GM23248 (cell line): ENCODE data around the gene PRLR.

Experiments
- EZH2 ChIP-seq: fragments of 200-600 bp; sonication (generic); IDR thresholded peaks from 2 replicates; pipeline ENCODE4 v1.6.1; 2018; ENCODE audit warnings: antibody characterized with exemption, mild to moderate bottlenecking; ENCODE audit not compliant: insufficient read depth, poor library complexity, severe bottlenecking
- EZH2phosphoT487 ChIP-seq: fragments of 200-600 bp; sonication (generic); IDR thresholded peaks from 2 replicates; pipeline ENCODE4 v1.6.1; 2018; ENCODE audit warnings: antibody characterized with exemption, moderate library complexity, mild to moderate bottlenecking, low read depth; ENCODE audit not compliant: insufficient read depth

DNA sequence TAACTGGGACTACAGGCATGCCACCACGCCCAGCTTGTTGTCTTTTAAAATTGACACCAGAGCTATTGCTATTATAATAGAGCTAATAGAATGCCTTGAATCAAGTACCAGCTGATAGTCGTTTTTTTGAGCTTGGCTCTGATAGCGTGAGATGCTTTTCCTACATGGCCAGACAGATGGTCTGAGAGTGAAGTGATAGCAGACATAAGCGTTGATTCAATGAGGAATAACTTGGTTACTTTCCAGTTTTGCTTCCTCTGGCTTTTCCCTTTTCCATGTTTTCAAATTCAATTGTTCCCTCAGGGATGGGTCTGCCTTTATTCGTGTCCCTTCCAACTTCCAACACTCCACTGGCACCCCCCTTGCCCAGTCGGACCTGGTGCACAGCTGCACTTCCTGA is 197.9 kb downstream of the PRLR start:
- no peak for TF ChIP-seq EZH2
- no peak for TF ChIP-seq EZH2phosphoT487
